Endothelial cell of umbilical vein (primary cell): Measurements from ENCODE around the gene SENP6. TPM values are rescaled to one million over a fixed set of nuclear protein-coding genes. Genes with fewer than 3 reads are reported as not detected.

Source experiments
- BruUV-seq: library from RNA; stranded (reverse); fragments of 400-500 nt; replicated peaks from 2 replicates; lab custom pipeline; 2021; lab: Mats Ljungman, UMichigan
- CTCF ChIA-PET: fragments of 300-600, 350-600 bp; sonication (Branson Sonifier 250); formaldehyde crosslinking; loops from one replicate; lab custom pipeline; 2021; ENCODE audit warnings: antibody characterized with exemption, inconsistent platforms; lab: Charles Lee
- POLR2A ChIA-PET: fragments of 300-600, 350-600 bp; sonication (Branson Sonifier 250); formaldehyde crosslinking; loops from one replicate; lab custom pipeline; 2021; ENCODE audit warnings: antibody characterized with exemption, inconsistent platforms; lab: Charles Lee
- DNase-seq: peaks from one replicate; pipeline ENCODE4 v3.0.0-alpha.2; 2011; ENCODE audit warnings: low read depth, low spot score
- FAIRE-seq: peaks from 2 replicates; lab custom pipeline; 2011; peaks lifted over from hg19 to GRCh38; lab: Jason Lieb, UNC
- H2AFZ ChIP-seq: 2 replicates; pipeline ENCODE4 v1.6.0; 2012; ENCODE audit warnings: low read depth, low read length, control low read depth, inconsistent platforms
- H3K27ac ChIP-seq: 2 replicates; pipeline ENCODE4 v1.5.1; 2011; ENCODE audit warnings: low read depth, mild to moderate bottlenecking, control low read depth, low read length, moderate library complexity; ENCODE audit not compliant: insufficient read depth
- H3K27me3 ChIP-seq, 2 experiments: 2 replicates each; pipeline versions ENCODE4 v1.6.0 to v1.6.1; 2011; ENCODE audit warnings: low read length in 2 of 2, mixed read lengths in 1 of 2; ENCODE audit not compliant: control insufficient read depth in 2 of 2, insufficient read depth in 2 of 2
- H3K36me3 ChIP-seq, 2 experiments: 2 replicates in 1 of 2; 3 replicates in 1 of 2; pipeline ENCODE4 v1.5.1; 2011; ENCODE audit warnings: low read length in 2 of 2, mild to moderate bottlenecking in 1 of 2, moderate library complexity in 1 of 2; ENCODE audit not compliant: control insufficient read depth in 2 of 2, insufficient read depth in 2 of 2; ENCODE audit errors: extremely low read depth in 1 of 2
- H3K4me1 ChIP-seq: 3 replicates; pipeline ENCODE4 v1.5.1; 2011; ENCODE audit warnings: mild to moderate bottlenecking, low read length; ENCODE audit not compliant: control insufficient read depth, insufficient read depth; ENCODE audit errors: extremely low read depth
- H3K4me2 ChIP-seq: 2 replicates; pipeline ENCODE4 v1.6.1; 2011; ENCODE audit warnings: low read length, control low read depth, mixed read lengths; ENCODE audit not compliant: insufficient read depth
- H3K4me3 ChIP-seq, 3 experiments: fragments of 200-600 bp in 1 of 3; sonication (generic), shearing (Covaris generic) in 1 of 3; replicated peaks in 1 of 3; 2 replicates each; pipeline ENCODE4 v1.5.1; 2011 to 2016; ENCODE audit warnings: control low read depth in 3 of 3, low read length in 3 of 3, mild to moderate bottlenecking in 2 of 3, inconsistent platforms in 1 of 3, low read depth in 1 of 3, moderate library complexity in 1 of 3; ENCODE audit not compliant: insufficient read depth in 1 of 3
- H3K79me2 ChIP-seq: 2 replicates; pipeline ENCODE4 v1.6.0; 2012; ENCODE audit warnings: low read length, inconsistent platforms; ENCODE audit not compliant: control insufficient read depth, insufficient read depth
- H3K9ac ChIP-seq: replicated peaks from 2 replicates; pipeline ENCODE3; 2011; ENCODE audit warnings: low read length, control low read depth; ENCODE audit not compliant: insufficient read depth; ENCODE audit errors: extremely low read depth
- H3K9me1 ChIP-seq: replicated peaks from 3 replicates; pipeline ENCODE4 v1.6.0; 2011; ENCODE audit warnings: mild to moderate bottlenecking, low read length; ENCODE audit not compliant: control insufficient read depth, insufficient read depth; ENCODE audit errors: extremely low read depth
- H3K9me3 ChIP-seq: replicated peaks from 2 replicates; pipeline ENCODE4 v1.5.1; 2012; ENCODE audit warnings: low read length, inconsistent platforms; ENCODE audit not compliant: control insufficient read depth, insufficient read depth
- H4K20me1 ChIP-seq: replicated peaks from 2 replicates; pipeline ENCODE3; 2011; ENCODE audit warnings: mild to moderate bottlenecking, low read length; ENCODE audit not compliant: control insufficient read depth, insufficient read depth; ENCODE audit errors: extremely low read depth
- CTCF ChIP-seq, 2 donors: IDR thresholded peaks; 1 replicate in 1 of 2; 2 replicates in 1 of 2; pipeline ENCODE4 v1.5.1; 2011; ENCODE audit warnings: low read length in 2 of 2, mild to moderate bottlenecking in 2 of 2, moderate library complexity in 2 of 2, control low read depth in 1 of 2, inconsistent platforms in 1 of 2, low read depth in 1 of 2; ENCODE audit not compliant: insufficient read depth in 1 of 2; ENCODE audit errors: extremely low read depth in 1 of 2
- EZH2 ChIP-seq: IDR thresholded peaks from 2 replicates; pipeline ENCODE4 v1.6.1; 2012; ENCODE audit warnings: borderline replicate concordance, low read depth, mild to moderate bottlenecking, moderate library complexity, low read length, inconsistent platforms; ENCODE audit not compliant: severe bottlenecking
- FOS ChIP-seq: IDR thresholded peaks from 2 replicates; pipeline ENCODE4 v1.6.1; 2011; ENCODE audit warnings: mild to moderate bottlenecking, low read length, moderate library complexity, borderline replicate concordance; ENCODE audit not compliant: insufficient read depth
- GATA2 ChIP-seq: IDR thresholded peaks from 2 replicates; pipeline ENCODE4 v1.7.0; 2011; ENCODE audit warnings: low read depth, mild to moderate bottlenecking, moderate library complexity, mixed read lengths, low read length; ENCODE audit not compliant: insufficient read length, insufficient read depth
- JUN ChIP-seq: IDR thresholded peaks from 2 replicates; pipeline ENCODE4 v1.6.1; 2011; ENCODE audit warnings: borderline replicate concordance, low read depth; ENCODE audit not compliant: insufficient read length, insufficient read depth
- MAX ChIP-seq: IDR thresholded peaks from 2 replicates; pipeline ENCODE4 v1.6.1; 2011; ENCODE audit not compliant: insufficient read depth, insufficient read length
- MYC ChIP-seq: IDR thresholded peaks from one replicate; pipeline ENCODE4 v1.6.1; 2011; ENCODE audit warnings: mild to moderate bottlenecking, low read depth, low read length
- POLR2A ChIP-seq: IDR thresholded peaks from 2 replicates; pipeline ENCODE4 v1.6.1; 2012; ENCODE audit warnings: low read depth, mild to moderate bottlenecking, control low read depth, low read length
- POLR2AphosphoS5 ChIP-seq: IDR thresholded peaks from 2 replicates; pipeline ENCODE4 v1.6.1; 2012; ENCODE audit warnings: low read depth, mild to moderate bottlenecking, control low read depth, low read length, moderate library complexity; ENCODE audit not compliant: insufficient read depth
- dilution Hi-C: fragments of 300-500 bp; cut with MboI; formaldehyde crosslinking; loops from one replicate; pipeline ENCODE4 v1.15.0; 2019; ENCODE audit warnings: low sequenced_read_pairs; ENCODE audit not compliant: extremely low pct_ligation_motif_present
- intact Hi-C: fragments of 100-400 bp; cut with micrococcal nuclease; formaldehyde crosslinking; loops from one replicate; pipeline ENCODE4 v1.10.0; 2022
- polyA plus RNA-seq, 4 experiments: library from polyadenylated mRNA; depleted of rRNA in 3 of 4; stranded (reverse) in 3 of 4; unstranded in 1 of 4; fragments of >200 nt; gene quantifications; 2 replicates each; pipeline versions ENCODE4 v1.2.1 to v1.2.3, GENCODE V29; 2011 to 2012; ENCODE audit warnings: missing spikeins in 1 of 4
- total RNA-seq: library from RNA; stranded (reverse); gene quantifications from 2 replicates; pipeline ENCODE4 v1.2.3, GENCODE V29; 2021

The SENP6 gene
- total and polyA plus RNA-seq, 2 donors (not counting 3 experiments of a cell fraction or from before 2014, with no cell fraction given), result 11.5 to 99.1 TPM

GRCh38 chr6:75711173-75711572, 109.5 kb downstream of the SENP6 start:
- H3K9me3 ChIP-seq, result no peaks in the 10 kb centered on the region
- intact Hi-C loops, result no loop called here

More at GRCh38 chr6:75711173-75711572, 109.5 kb downstream of the SENP6 start:
- no peaks in the 10 kb centered on the region for H3K4me1 ChIP-seq
- no peaks in the 10 kb centered on the region for H4K20me1 ChIP-seq
- dilution Hi-C loops, result no loop called here
- FAIRE-seq (no peak), DNase-seq (no peak)
- CTCF ChIA-PET, result no interaction called here
- H3K4me3 ChIP-seq, result no peak overlapping the region
- H3K9ac ChIP-seq, result no peak overlapping the region
- H3K27ac ChIP-seq, result no peak overlapping the region
- H3K9me1 ChIP-seq, result no peaks in the 10 kb centered on the region
- POLR2A ChIA-PET, result no interaction called here
- no TSS peak for BruUV-seq
- TF ChIP-seq CTCF (IDR thresholded peaks at IDR 0.05; ENCODE audit: extremely low read depth in 1 of 2, insufficient read depth in 1 of 2, low read depth in 1 of 2, low read length in 2 of 2) (no peak), EZH2 (no peak), MYC (no peak), FOS (no peak), POLR2AphosphoS5 (no peak), JUN (no peak), MAX (no peak), GATA2 (no peak), POLR2A (no peak)
- no peaks in the 10 kb centered on the region for H3K79me2 ChIP-seq
- no peak overlapping the region for H2AFZ ChIP-seq
- no peaks in the 10 kb centered on the region for H3K27me3 ChIP-seq
- peaks cover 13 to 18% of the 10 kb centered on the region in 2 experiments for H3K36me3 ChIP-seq
- no peak overlapping the region for H3K4me2 ChIP-seq
